GM13977 (cell line): ENCODE measurements around the gene PRX.

Source experiments
- DNase-seq: peaks from one replicate; pipeline ENCODE4 v3.0.0; 2012; ENCODE audit warnings: low spot score
- in situ Hi-C: fragments of 300-500 bp; cut with MboI; formaldehyde crosslinking; loops from one replicate; pipeline ENCODE4 v1.12.0; 2022; ENCODE audit warnings: low sequenced_read_pairs, low pct_unique_long_range_greater_than_20kb, mixed read lengths, inconsistent platforms; ENCODE audit not compliant: unreplicated experiment
- TF ChIP-seq, protein P1 (sequence below): IDR thresholded peaks from 2 replicates; pipeline ENCODE4 v1.5.1; 2012; ENCODE audit warnings: mild to moderate bottlenecking, control low read depth; ENCODE audit not compliant: insufficient read depth; ENCODE audit errors: extremely low read depth, missing control alignments

Gene PRX

DNA sequence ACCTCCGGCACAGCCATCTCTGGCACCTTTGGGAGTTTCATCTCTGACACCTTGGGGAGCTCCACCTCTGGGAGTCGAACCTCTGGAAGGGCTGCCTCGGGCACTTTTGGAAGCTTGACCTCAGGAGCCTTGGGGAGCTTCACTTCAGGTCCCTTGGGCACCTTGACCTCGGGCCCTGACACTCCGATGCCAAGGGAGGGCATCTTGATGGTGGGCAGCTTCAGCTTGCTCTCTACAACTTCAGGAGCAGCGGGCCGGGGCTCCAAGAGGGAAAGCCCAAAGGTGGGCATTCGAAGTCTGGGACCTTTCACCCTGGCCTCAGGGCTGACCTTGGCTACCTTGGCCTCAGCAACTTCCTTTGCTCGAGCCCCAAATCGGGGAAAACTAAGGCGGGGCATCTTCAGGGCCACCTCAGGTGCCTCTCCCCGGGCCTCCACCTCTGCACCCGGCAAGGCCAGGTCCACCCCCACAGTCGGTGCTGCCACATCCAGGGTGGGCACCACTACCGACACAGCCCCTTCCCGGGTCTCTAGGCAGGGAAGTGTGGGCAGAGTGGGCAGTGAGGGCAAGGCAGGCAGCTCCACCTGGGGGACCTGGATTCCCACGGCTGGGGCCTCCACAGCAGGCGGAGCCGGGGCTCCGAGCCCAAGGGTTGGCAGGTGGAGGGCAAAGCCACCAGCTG is 16.2 kb downstream of the PRX start:
- TF ChIP-seq, protein P1, sequence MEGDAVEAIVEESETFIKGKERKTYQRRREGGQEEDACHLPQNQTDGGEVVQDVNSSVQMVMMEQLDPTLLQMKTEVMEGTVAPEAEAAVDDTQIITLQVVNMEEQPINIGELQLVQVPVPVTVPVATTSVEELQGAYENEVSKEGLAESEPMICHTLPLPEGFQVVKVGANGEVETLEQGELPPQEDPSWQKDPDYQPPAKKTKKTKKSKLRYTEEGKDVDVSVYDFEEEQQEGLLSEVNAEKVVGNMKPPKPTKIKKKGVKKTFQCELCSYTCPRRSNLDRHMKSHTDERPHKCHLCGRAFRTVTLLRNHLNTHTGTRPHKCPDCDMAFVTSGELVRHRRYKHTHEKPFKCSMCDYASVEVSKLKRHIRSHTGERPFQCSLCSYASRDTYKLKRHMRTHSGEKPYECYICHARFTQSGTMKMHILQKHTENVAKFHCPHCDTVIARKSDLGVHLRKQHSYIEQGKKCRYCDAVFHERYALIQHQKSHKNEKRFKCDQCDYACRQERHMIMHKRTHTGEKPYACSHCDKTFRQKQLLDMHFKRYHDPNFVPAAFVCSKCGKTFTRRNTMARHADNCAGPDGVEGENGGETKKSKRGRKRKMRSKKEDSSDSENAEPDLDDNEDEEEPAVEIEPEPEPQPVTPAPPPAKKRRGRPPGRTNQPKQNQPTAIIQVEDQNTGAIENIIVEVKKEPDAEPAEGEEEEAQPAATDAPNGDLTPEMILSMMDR = no peak
- in situ Hi-C loops = no loop called here
- no peak for DNase-seq

GRCh38 chr19:40395956-40396355 is 17.2 kb downstream of the PRX start:
- in situ Hi-C loops = no loop called here
- no peak for DNase-seq

DNA sequence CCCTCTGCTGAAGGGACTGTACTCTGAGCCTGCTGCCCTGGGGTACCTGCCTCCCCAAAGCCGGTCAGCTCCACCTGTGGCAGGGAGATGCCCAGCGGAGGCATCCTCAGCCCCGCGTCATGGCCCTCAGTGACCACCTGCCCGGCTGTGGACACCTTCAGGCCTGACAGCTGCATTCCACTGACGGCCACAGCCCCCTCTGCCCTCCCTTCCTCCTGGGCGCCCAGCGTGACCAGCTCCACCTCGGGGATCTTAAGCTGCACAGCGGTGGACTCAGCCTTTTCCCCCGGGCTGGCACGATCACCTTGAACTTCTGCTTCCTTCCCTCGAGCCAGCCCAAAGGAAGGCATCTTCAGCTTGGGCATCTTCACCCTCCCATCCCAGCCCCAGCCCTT is 18.4 kb downstream of the PRX start:
- no peak for DNase-seq
- in situ Hi-C loops = no loop called here
- TF ChIP-seq, protein P1 = no peak

More at GRCh38 chr19:40395956-40396355, 17.2 kb downstream of the PRX start:
- TF ChIP-seq, protein P1 = no peak

GRCh38 chr19:40393894-40394815 is 19.0 kb downstream of the PRX start:
- TF ChIP-seq, protein P1 = no peak
- no peak for DNase-seq
- in situ Hi-C loops = no loop called here

- in situ Hi-C loops = no loop called here
- no peak for DNase-seq
- TF ChIP-seq, protein P1 = peak; percentile 29
Observed at GRCh38 chr19:40392894-40393517, 20.2 kb downstream of the PRX start.

GRCh38 chr19:40392123-40392522 is 21.1 kb downstream of the PRX start:
- no peak for DNase-seq
- TF ChIP-seq, protein P1 = no peak
- in situ Hi-C loops = no loop called here
